Activated CD4-positive, alpha-beta T cell treated with anti-CD3 and anti-CD28 coated beads, Interleukin-10, Interleukin-2, amounts not matched to agents 100 ng/mL and 50 ng/mL, durations not matched to agents 16 hours and 8 hours (primary cell): Measurements from ENCODE around the gene RDX.

Experiments used
- DNase-seq: peaks from one replicate; pipeline ENCODE4 v3.0.0-alpha.2; 2020

Gene RDX

GRCh38 chr11:110169738-110170137 is 126.7 kb downstream of the RDX start:
- DNase-seq, result no peak

GRCh38 chr11:110168033-110168803 is 128.2 kb downstream of the RDX start:
- no peak for DNase-seq

GRCh38 chr11:110165039-110165925 is 131.1 kb downstream of the RDX start:
- DNase-seq, result no peak

DNA sequence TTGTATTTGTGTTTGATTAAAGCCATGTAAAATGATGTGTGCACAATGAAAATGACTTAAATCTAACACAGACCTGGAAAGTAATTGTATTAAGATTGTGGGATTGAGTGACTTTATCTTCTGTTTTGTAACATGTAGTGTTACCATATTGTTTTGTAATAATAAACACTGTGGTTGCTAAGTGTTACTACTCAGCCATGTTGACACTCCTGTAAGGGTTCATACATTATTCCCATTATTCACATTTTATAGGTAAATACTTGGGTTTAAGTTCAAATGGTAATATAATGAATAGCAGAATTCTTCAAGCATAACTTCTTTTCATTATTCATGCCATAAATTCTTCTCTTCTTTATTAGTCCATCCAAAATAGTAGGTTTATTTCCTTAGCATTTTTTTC is 134.2 kb downstream of the RDX start:
- DNase-seq, result no peak

DNA sequence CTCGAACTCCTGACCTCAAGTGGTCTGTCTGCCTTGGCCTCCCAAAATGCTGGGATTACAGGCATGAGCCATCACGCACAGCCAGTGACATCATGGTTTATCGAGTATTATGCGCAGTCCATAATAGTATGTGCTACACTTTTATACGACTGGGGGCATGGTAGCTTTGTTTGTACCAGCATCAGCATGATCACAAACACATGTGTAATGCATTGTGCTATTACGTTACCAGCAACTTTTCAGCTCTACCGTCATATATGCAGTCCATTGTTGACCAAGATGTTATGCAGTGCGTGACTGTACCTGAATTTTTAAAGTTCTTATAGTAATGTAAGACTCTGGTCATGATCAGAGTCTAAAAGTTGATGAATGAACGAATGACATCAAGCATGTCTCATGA is 135.4 kb downstream of the RDX start:
- no peak for DNase-seq

DNA sequence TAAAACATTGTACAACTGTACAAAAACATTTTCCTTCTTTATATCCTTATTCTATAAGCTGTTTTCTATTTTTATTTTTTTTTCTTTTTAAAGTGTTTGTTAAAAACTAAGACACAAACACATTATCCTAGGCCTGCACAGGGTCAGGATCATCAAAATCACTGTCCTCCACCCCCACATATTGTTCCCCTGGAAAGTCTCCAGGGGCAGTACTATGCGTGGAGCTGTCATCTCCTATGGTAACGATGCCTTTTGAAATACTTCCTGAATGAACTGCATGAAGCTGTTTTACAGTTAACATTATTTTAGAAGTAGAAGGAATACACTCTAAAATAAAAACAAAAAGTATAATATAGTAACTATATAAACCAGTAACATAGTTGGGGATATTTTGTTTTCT is 136.0 kb downstream of the RDX start:
- no peak for DNase-seq

GRCh38 chr11:110160016-110160415 is 136.4 kb downstream of the RDX start:
- no peak for DNase-seq

DNA sequence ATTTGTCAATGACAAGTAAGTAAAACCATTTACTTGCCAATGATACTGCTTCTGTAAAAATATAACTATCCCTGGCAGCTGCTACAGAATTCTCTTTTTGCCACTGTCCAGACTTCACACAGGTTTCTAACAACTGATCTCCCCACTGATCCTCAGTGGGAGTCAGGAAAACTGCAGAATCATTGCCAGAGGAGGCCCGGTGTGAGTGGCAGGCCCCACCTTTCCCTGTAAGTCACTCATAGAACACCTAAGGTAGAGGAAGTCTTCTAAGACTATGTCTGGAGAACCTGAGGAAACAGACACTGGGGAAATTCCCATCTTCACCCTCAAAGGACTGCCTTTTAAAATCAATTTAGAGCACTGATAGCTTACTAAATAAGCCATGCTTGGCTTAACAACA is 136.9 kb downstream of the RDX start:
- DNase-seq, result no peak

DNA sequence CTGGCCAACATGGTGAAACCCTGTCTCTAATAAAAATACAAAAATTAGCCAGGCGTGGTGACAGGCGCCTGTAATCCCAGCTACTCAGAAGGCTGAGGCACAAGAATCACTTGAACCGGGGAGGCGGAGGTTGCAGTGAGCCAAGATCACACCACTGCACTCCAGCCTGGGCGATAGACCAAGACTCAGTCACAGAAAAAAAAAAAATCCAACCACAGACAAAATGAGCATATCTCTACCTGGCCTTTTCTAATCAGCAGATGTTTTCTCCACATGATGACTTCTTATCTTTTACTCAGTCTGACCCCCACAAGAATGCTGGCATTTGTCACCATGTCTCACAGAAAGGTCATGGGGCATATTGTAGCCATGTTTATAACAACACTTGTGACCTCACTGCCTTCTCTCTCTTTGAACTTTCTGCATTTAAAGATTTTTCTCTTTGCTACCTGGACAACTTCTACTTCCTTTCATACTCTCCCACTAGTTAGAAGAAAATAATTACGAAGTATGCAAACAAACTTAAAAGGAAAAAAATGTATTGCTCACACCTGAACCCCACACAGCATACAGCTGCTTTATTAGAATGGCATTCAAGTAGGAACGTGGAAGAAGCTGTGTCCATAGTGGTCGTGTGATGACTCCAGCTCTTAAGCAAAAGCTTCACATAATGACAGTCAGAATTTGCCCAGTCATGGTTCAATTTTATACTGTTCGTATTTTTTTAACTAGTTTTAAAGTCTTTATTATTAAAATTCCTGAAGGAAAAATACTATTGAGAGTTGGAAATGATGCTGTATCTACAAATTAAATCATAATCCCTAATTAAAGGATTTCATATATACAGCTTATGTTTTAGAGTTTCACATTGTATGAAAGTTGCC is 137.9 kb downstream of the RDX start:
- DNase-seq, result no peak

- no peak for DNase-seq
Observed at GRCh38 chr11:110156503-110156902, 139.9 kb downstream of the RDX start.

DNA sequence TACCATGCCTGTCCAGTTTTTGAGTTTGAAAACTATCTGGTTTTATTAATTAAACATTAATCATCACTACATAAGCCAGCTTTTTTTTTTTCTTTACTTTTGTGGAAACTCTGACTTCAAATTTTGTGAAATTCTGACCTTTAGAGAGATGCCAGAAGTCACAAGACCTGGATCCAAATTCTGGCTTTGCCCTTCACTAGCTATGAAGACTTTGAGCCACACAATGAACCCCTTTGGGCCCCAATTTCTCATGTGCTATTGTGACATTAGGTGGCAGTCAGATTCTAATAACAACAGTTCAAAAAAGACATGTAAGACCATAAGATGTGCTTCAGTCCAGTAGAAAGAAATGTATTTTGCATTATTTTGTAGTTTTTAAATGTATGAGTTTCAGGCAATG is 142.9 kb downstream of the RDX start:
- DNase-seq, result no peak

- no peak for DNase-seq
Observed at GRCh38 chr11:110152199-110152598, 144.2 kb downstream of the RDX start.

DNA sequence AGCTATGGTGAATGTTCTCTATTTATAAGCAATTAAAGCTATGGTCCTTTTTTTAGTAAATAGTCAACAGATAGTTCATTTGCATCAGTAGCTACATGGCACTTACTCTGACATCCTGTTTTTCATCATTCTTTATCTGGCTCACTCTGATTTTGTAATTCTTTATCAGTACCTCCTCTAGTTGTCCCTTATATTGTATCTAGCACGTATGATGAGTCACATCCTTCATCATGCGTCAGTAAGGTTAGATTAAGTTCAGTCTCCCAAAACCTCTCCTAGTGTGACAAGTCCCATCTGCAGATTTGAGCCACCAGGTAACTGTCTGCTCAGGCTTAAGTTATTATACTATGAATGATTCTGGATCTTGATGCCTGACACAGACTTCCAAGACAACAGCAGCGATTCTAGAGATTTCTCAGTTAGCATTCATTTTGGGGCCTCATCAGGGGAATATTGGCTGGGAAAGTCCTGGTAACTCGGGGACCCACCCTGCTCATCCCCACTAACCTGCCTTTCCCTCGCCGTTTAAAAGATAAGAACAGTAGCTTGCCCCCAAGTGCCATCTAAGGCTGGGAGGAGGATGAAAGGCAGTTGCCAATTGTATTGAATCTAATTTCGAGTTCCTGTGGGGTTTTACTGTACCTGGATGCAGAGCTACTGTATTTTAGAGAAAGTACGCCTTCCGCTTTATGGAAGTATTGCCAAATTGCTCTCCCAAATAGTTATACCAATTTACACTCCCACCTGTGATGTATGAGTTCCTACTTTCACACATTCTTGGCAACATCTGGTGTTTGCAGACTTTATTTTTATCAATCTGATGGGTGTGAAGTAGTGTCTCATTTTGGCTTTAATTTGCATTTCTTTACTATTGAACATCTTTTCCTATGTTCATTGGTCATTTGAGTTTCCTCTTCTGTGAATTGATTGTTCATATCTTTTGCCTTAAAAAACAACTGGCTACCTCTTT is 147.4 kb downstream of the RDX start:
- peak; percentile 13 for DNase-seq

DNA sequence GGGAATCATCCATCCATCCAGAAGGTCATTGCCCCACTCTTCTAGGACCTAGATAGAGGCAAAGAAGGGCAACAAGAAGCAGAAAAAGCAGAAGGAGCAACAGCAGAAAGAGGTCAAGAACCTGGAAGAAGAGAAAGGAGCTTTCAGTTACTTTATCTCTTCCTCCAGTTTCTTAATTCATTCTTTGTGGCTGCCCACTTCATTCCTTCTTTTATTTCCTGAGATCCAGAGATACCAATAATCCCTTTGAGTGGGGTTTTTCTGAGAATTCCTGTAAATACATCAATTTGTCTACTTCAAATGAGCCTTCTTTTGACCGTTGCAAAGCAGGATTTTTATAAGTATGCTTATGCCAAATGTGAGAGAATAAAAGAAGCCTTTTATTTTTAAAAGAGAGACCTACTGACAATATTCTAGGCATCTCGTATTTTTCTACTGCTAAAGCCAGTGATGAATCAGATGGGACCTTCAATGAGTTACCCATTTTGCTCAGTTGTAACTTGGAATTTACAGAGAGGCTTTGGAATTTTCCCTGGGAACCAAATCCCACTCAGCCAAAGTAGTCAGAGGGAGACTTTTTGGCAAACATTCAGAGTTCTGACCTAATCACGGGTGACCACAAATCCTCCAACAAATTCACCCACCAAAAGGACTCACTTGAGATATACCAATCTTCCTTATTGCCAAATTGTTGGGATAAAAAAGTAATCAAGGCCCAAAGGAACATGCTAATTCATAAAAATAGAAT is 148.3 kb downstream of the RDX start:
- DNase-seq, result no peak

DNA sequence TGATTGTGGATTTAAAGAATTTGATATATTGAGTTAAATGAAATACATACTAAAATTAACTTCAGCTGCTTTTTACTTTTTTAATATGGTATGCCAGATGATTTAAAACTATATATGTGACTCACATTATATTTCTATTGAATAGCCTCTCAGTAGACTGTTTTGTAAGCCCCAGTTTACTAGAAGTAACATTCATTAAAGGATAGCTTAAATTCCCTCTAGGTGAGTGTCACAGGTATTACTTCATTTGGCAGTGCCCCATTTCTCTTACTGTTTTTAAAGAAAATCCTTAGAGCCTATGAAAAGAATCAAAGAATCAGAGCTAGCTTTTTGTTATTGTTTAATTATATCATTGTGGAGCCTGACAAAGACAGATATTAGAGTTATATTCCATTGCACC is 154.6 kb downstream of the RDX start:
- DNase-seq, result no peak

- no peak for DNase-seq
Observed at GRCh38 chr11:110134110-110134509, 162.3 kb downstream of the RDX start.

DNA sequence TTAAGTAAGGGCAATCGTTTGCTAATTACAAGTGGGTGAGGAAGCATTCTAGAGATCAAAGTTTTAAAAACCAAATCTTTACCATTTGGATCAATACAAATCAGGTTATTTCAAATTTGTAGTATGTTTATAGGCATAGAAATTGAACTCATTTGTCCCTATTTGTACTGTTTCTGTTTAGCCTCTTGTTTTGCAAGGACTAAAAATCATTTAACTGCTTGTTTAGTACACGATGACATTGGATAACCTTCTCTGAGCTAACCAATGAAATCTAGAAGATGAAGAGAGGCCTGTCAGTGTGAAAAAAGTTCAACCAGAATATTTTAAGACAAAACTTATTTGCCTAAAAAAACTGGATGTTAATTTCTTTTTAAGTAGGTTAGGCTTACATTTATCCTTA is 163.3 kb downstream of the RDX start:
- no peak for DNase-seq

DNA sequence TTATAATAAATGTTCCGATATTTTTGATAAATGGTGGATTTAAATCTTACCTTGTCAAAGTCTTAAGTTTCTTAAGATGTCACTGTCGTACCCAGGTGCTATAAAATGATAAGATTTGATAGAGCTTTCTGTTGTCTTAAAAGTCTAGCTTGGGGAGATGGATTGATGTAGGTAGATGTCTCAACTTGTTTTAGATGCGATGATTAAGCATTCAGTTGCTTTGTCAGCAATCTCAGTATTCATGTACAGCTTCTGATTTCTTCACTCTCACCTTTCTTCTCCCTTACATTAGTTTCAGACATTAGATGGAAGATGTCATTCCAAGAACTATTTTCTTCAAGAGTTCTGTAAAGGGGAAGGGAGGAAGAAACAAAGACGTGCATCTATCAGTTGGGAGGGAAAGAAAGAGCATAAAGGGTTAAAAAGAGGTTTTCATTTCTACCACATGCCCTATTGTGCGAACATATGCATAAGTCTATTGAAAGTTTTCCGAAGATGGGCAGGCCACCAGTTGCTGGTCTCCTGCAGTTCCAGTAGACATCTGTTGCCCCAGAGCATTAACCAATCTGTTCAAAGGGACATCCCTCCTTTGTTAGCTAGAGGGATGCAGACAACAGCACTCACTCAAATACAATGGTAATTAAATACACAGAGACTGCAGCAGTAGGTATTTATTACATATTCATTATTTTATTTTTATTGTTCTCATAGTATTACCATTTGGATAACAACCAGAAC is 164.9 kb downstream of the RDX start:
- DNase-seq, result no peak

DNA sequence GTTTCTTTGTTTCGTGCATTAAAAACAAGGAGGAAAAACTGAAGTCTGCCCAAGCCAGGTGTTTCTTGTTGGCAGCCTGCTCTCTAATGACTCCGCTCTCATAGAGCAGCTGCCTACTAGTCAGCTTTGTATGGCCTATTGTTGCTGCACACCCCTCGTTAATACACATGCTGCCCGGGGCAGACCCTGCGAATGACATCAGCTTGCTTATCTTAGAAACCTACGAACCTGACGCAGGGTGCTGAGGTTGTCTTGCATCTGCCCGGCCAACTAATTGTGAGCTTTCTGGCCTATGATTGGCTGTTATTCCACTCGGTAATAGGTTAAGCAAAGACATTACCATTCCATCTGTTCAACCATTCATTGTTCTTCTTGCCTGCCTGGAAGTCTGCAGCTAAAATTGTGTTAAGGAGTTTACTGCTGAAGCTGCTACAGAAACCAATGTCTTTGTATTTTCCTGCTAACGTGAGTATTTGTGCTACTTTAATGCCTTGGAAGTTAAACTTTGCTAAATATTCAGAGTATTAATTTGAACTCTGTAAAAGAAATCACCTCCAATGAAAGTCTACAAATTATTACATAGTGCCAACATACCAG is 165.7 kb downstream of the RDX start:
- no peak for DNase-seq

DNA sequence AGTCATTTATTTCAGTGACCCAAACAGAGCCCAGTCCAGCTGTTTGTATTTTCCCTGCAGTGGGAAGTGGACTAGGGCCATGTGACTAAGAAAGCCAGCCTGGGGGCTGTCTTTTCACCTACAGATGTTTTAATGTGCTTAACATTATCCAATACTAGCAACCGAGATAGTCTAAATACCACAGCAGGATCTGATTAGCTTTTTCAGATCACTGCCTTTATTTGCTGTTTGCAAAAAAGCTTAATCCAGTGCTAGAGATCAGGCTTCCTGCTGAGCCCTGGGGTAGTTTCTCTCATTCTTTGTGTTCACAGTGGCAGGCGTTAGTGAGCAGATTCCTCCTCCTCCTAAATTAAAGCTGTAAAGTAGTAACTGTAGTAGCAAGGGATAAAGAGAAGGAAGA is 168.3 kb downstream of the RDX start:
- no peak for DNase-seq
